ENCODE results near the gene PRSS36.

- TF ChIP-seq CTCF (IDR thresholded peaks at IDR 0.05; ENCODE audit: insufficient read depth, low read length, poor library complexity, severe bottlenecking) (no peak), EZH2phosphoT487 (conservative IDR thresholded peaks at IDR 0.05; ENCODE audit: low read length) (no peak)
Observed at GRCh38 chr16:31187808-31188189, 37.9 kb upstream of the PRSS36 start.
